ENCODE measurements around the gene MMP14.
"Not testable (repeated sequence)": the region's sequence is repeated elsewhere in the genome, so short reads cannot be mapped to it uniquely, and the experiment has no call there.

DNA sequence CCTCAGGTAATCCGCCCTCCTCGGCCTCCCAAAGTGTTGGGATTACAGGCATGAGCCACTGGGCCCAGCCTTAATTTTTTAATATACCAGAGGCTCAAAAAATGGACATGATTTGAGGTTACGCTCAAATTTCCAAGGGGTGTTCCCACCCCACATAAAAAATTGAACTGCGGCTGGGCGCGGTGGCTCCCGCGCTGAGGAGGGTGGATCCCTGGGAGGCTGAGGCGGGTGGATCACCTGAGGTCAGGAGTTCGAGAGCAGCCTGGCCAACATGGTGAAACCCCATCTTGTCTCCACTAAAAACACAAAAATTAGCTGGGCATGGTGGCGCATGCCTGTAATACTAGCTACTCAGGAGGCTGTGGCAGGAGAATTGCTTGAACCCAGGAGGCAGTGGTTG lies 17.9 kb downstream of the MMP14 start:
- TF ChIP-seq, protein P1, sequence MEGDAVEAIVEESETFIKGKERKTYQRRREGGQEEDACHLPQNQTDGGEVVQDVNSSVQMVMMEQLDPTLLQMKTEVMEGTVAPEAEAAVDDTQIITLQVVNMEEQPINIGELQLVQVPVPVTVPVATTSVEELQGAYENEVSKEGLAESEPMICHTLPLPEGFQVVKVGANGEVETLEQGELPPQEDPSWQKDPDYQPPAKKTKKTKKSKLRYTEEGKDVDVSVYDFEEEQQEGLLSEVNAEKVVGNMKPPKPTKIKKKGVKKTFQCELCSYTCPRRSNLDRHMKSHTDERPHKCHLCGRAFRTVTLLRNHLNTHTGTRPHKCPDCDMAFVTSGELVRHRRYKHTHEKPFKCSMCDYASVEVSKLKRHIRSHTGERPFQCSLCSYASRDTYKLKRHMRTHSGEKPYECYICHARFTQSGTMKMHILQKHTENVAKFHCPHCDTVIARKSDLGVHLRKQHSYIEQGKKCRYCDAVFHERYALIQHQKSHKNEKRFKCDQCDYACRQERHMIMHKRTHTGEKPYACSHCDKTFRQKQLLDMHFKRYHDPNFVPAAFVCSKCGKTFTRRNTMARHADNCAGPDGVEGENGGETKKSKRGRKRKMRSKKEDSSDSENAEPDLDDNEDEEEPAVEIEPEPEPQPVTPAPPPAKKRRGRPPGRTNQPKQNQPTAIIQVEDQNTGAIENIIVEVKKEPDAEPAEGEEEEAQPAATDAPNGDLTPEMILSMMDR (conservative IDR thresholded peaks at IDR 0.05) = not testable (repeated sequence)
- not testable (repeated sequence) for TF ChIP-seq ZFX (IDR thresholded peaks at IDR 0.05)

All from C4-2B (cell line).